ENCODE measurements around the gene BSN. TPM values are rescaled to one million over a fixed set of nuclear protein-coding genes. Genes with fewer than 3 reads are reported as not detected.

BSN gene
- total and polyA plus RNA-seq, 9 donors = 0.44 to 1.2 (median 0.62) TPM

GRCh38 chr3:49712631-49713317 lies 158.5 kb downstream of the BSN start:
- DNase-seq = no peak
- Histone ChIP-seq H3K9me3 (replicated peaks; ENCODE audit: control insufficient read depth, low read depth, low read length) (no peaks in the 10 kb centered on the region), H3K27me3 (ENCODE audit: control insufficient read depth, insufficient read depth, low read length) (no peaks in the 10 kb centered on the region), H3K4me1 (ENCODE audit: control insufficient read depth, insufficient read depth, low read length) (peaks cover 11% of the 10 kb centered on the region), H3K36me3 (ENCODE audit: control insufficient read depth, insufficient read depth, low read length) (peaks cover 29% of the 10 kb centered on the region), H3K27ac (ENCODE audit: low read length) (no peak overlapping the region), H3K4me3 (ENCODE audit: low read length) (no peak overlapping the region)
- WGBS (ENCODE audit: insufficient coverage) = 70% methylated on average over 7 of the region's 7 CpGs

GRCh38 chr3:49713336-49714105 lies 159.2 kb downstream of the BSN start:
- WGBS (ENCODE audit: insufficient coverage) = 88% methylated on average over 15 of the region's 25 CpGs
- H3K9me3 ChIP-seq (replicated peaks; ENCODE audit: control insufficient read depth, low read depth, low read length) = no peaks in the 10 kb centered on the region
- peaks cover 29% of the 10 kb centered on the region for H3K36me3 ChIP-seq (ENCODE audit: control insufficient read depth, insufficient read depth, low read length)
- H3K27me3 ChIP-seq (ENCODE audit: control insufficient read depth, insufficient read depth, low read length) = peaks cover 4% of the 10 kb centered on the region
- peaks cover 19% of the 10 kb centered on the region for H3K4me1 ChIP-seq (ENCODE audit: control insufficient read depth, insufficient read depth, low read length)
- no peak overlapping the region for H3K27ac ChIP-seq (ENCODE audit: low read length)
- no peak for DNase-seq
- no peak overlapping the region for H3K4me3 ChIP-seq (ENCODE audit: low read length)

GRCh38 chr3:49714728-49715550 lies 160.7 kb downstream of the BSN start:
- H3K27ac ChIP-seq (ENCODE audit: low read length) = no peak overlapping the region
- no peak overlapping the region for H3K4me3 ChIP-seq (ENCODE audit: low read length)
- 91% methylated on average over 13 of the region's 13 CpGs for WGBS (ENCODE audit: insufficient coverage)
- DNase-seq = no peak
- H3K4me1 ChIP-seq (ENCODE audit: control insufficient read depth, insufficient read depth, low read length) = peaks cover 31% of the 10 kb centered on the region
- peaks cover 6% of the 10 kb centered on the region for H3K27me3 ChIP-seq (ENCODE audit: control insufficient read depth, insufficient read depth, low read length)
- H3K36me3 ChIP-seq (ENCODE audit: control insufficient read depth, insufficient read depth, low read length) = peaks cover 29% of the 10 kb centered on the region
- H3K9me3 ChIP-seq (replicated peaks; ENCODE audit: control insufficient read depth, low read depth, low read length) = no peaks in the 10 kb centered on the region

- 89% methylated on average over 13 of the region's 13 CpGs for WGBS (ENCODE audit: insufficient coverage)
- no peak for DNase-seq
- H3K27ac ChIP-seq (ENCODE audit: low read length) = no peak overlapping the region
- peaks cover 6% of the 10 kb centered on the region for H3K27me3 ChIP-seq (ENCODE audit: control insufficient read depth, insufficient read depth, low read length)
- H3K4me3 ChIP-seq (ENCODE audit: low read length) = no peak overlapping the region
- H3K4me1 ChIP-seq (ENCODE audit: control insufficient read depth, insufficient read depth, low read length) = peaks cover 33% of the 10 kb centered on the region
- no peaks in the 10 kb centered on the region for H3K9me3 ChIP-seq (replicated peaks; ENCODE audit: control insufficient read depth, low read depth, low read length)
- peaks cover 33% of the 10 kb centered on the region for H3K36me3 ChIP-seq (ENCODE audit: control insufficient read depth, insufficient read depth, low read length)
Observed at GRCh38 chr3:49715611-49716121, 161.4 kb downstream of the BSN start.

GRCh38 chr3:49716169-49716568 lies 161.9 kb downstream of the BSN start:
- Histone ChIP-seq H3K27me3 (ENCODE audit: control insufficient read depth, insufficient read depth, low read length) (peaks cover 6% of the 10 kb centered on the region), H3K9me3 (replicated peaks; ENCODE audit: control insufficient read depth, low read depth, low read length) (no peaks in the 10 kb centered on the region), H3K27ac (ENCODE audit: low read length) (no peak overlapping the region), H3K36me3 (ENCODE audit: control insufficient read depth, insufficient read depth, low read length) (peaks cover 38% of the 10 kb centered on the region), H3K4me3 (ENCODE audit: low read length) (no peak overlapping the region), H3K4me1 (ENCODE audit: control insufficient read depth, insufficient read depth, low read length) (peaks cover 33% of the 10 kb centered on the region)
- DNase-seq = no peak
- WGBS (ENCODE audit: insufficient coverage) = 96% methylated on average over 5 of the region's 7 CpGs

- Histone ChIP-seq H3K27me3 (ENCODE audit: control insufficient read depth, insufficient read depth, low read length) (peaks cover 6% of the 10 kb centered on the region), H3K27ac (ENCODE audit: low read length) (no peak overlapping the region), H3K9me3 (replicated peaks; ENCODE audit: control insufficient read depth, low read depth, low read length) (no peaks in the 10 kb centered on the region), H3K36me3 (ENCODE audit: control insufficient read depth, insufficient read depth, low read length) (peaks cover 44% of the 10 kb centered on the region), H3K4me3 (ENCODE audit: low read length) (no peak overlapping the region), H3K4me1 (ENCODE audit: control insufficient read depth, insufficient read depth, low read length) (peaks cover 33% of the 10 kb centered on the region)
- no peak for DNase-seq
- WGBS (ENCODE audit: insufficient coverage) = 82% methylated on average over 15 of the region's 16 CpGs
Observed at GRCh38 chr3:49716691-49717210, 162.5 kb downstream of the BSN start.

- peaks cover 50% of the 10 kb centered on the region for H3K36me3 ChIP-seq (ENCODE audit: control insufficient read depth, insufficient read depth, low read length)
- 73% methylated on average over 4 of the region's 14 CpGs for whole genome bisulfite sequencing (ENCODE audit: insufficient coverage)
- peaks cover 34% of the 10 kb centered on the region for H3K4me1 ChIP-seq (ENCODE audit: control insufficient read depth, insufficient read depth, low read length)
- H3K27ac ChIP-seq (ENCODE audit: low read length) = peak overlapping the region; percentile 29
- DNase-seq = no peak
- no peaks in the 10 kb centered on the region for H3K9me3 ChIP-seq (replicated peaks; ENCODE audit: control insufficient read depth, low read depth, low read length)
- no peak overlapping the region for H3K4me3 ChIP-seq (ENCODE audit: low read length)
- peaks cover 6% of the 10 kb centered on the region for H3K27me3 ChIP-seq (ENCODE audit: control insufficient read depth, insufficient read depth, low read length)
Observed at GRCh38 chr3:49717211-49717958, 163.1 kb downstream of the BSN start.

- Histone ChIP-seq H3K27ac (ENCODE audit: low read length) (peak overlapping the region; percentile 29), H3K9me3 (replicated peaks; ENCODE audit: control insufficient read depth, low read depth, low read length) (no peaks in the 10 kb centered on the region), H3K36me3 (ENCODE audit: control insufficient read depth, insufficient read depth, low read length) (peaks cover 48% of the 10 kb centered on the region), H3K27me3 (ENCODE audit: control insufficient read depth, insufficient read depth, low read length) (peaks cover 6% of the 10 kb centered on the region), H3K4me1 (ENCODE audit: control insufficient read depth, insufficient read depth, low read length) (peaks cover 43% of the 10 kb centered on the region), H3K4me3 (ENCODE audit: low read length) (peak overlapping the region; percentile 62)
- WGBS (ENCODE audit: insufficient coverage) = 51% methylated on average over 75 of the region's 75 CpGs
- DNase-seq = peak; percentile 53
Observed at GRCh38 chr3:49717959-49718857, 163.9 kb downstream of the BSN start.

GRCh38 chr3:49718858-49719213 lies 164.6 kb downstream of the BSN start:
- WGBS (ENCODE audit: insufficient coverage) = 3% methylated on average over 33 of the region's 33 CpGs
- H3K27me3 ChIP-seq (ENCODE audit: control insufficient read depth, insufficient read depth, low read length) = peaks cover 6% of the 10 kb centered on the region
- H3K4me3 ChIP-seq (ENCODE audit: low read length) = peak overlapping the region; percentile 62
- H3K36me3 ChIP-seq (ENCODE audit: control insufficient read depth, insufficient read depth, low read length) = peaks cover 48% of the 10 kb centered on the region
- no peak overlapping the region for H3K27ac ChIP-seq (ENCODE audit: low read length)
- no peak for DNase-seq
- H3K9me3 ChIP-seq (replicated peaks; ENCODE audit: control insufficient read depth, low read depth, low read length) = no peaks in the 10 kb centered on the region
- H3K4me1 ChIP-seq (ENCODE audit: control insufficient read depth, insufficient read depth, low read length) = peaks cover 45% of the 10 kb centered on the region

Measured in muscle of leg (tissue), 11 donors.